Left hindlimb (tissue), 1 donor: ENCODE results near the gene DIS3L2.
"Not testable (repeated sequence)": the region's sequence is repeated elsewhere in the genome, so short reads cannot be mapped to it uniquely, and the experiment has no call there.

ENCODE experiments used
- DNase-seq: peaks from one replicate; pipeline ENCODE4 v3.0.0-alpha.2; 2018

DIS3L2 gene

DNA sequence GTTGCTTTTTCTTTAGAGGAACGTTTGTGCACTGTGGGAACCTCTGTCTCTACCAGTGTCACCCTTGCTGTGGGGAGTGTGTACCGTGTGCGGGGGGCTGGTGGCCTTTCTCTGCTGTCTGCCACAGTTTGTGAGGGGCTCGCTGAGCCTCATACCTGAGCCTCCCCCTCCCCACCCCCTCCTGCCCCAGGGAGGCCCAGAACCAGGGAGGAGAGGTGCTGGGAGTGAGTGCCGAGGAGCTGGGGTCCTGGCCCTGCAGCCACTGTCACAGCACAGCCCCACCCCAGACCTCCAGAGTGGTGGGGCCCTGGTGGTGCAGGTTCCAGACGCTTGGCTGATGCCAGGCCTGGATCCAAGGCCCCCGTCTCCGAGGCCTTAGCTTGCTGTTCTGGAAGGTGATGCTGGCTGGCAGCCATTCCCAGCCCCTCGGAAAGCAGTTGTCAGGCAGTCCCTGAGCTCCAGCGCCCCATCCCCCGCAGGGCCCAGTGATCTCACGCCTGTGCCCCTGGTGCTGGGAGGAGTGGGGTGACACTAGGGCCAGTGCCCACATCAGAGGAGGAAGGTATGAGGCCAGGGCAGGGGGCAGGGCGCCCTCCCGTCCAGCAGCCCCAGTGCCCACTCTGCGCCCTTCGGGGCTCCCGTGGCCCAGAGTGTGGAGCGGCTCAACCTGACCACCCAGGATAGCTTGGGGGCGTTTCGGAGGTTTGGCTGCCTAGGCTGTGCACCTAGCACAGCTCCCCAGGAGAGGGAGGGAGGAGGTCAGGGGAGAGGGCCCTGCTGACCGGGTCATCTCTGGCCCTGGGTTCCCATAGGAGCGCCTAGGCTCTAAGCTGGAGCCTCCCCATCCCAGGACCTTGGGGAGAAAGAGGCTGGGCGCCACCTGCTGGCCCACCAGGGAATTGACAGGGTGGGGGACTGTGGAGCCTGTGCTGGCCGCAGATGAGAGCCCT is 364.1 kb downstream of the DIS3L2 start:
- peak; percentile 40 for DNase-seq

DNA sequence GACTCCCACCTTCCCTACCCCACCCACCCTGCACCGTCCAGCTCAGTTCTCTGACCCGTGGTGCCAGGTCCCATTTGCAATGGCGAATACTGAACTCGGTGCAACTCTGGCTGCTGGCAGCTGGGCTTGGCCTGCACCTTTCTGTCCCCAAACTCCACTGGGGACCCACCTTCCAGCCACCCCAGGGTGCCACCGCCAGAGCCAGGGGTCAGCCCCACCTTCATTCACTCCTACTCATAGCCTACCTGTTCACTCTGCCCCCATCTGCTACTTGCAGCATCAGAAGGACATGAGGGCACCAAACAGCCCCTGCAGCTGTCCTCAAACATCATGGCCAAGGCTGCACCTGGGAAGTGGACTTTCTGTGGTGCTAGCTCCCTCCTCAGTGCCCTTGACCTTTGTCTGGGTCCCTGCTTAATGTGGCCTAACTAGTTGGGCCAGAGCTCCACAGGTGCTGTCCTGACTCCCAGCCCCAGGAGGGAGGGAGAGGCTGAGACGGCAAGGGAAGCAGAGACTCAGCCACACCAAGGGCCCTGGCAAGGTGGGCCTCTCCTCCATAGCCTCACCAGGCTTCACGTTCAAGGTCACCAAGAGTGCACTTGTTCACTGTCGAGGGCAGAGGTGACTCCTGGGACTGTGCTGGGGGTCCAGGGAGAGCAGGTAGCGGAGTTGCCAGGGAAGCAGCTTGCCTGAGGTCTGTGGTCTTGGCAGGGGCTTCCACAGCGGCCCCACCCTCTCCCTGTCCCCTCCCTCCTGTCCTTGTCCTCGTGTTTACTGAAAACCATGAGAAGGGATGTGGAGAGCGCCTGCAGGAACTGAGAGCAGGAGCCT is 365.0 kb downstream of the DIS3L2 start:
- DNase-seq = peak; percentile 30

DNA sequence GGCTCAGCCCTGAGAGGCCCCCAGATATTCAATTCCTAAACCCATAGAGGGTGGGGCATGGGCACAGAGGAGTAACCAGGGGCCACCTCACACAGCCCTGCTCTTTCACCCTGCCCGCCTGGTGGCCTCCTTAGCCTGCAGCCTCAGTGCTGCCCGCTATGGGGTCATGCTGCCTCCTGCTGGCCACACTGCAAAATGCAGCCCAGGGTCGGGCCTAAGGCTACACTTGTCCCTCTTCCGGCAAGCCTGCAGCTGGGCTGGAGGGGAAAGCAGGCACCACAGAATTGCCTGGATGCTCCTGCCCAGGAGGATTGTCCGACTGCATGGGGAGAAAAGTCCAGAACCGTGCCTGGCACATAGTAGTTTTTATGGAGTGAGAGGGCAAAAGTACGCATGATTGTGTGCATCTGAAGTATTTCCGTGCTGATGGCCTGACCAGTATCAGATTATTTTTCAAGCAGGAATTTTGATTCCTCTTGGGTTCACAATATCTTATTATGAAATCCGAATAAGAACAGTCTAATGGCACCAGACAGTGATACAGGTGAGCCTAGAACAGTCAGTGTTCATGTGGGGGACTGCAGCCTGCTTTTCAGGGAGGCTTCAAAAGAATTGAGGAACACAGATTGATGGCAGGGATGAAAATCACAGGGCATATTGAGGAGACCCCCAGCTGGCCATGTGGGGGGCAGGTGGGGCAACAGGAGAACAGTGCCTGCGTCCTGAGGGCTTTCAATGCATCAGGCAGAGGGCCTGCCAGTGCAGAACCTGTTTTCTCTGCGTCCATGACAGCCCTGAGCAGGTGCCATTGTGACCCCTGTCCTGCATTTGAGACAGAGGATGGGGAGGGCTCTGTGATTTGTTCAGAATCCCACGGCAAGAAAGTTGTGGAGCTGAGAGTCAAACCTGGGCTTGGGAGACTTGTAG is 365.9 kb downstream of the DIS3L2 start:
- DNase-seq = peak; percentile 74

DNA sequence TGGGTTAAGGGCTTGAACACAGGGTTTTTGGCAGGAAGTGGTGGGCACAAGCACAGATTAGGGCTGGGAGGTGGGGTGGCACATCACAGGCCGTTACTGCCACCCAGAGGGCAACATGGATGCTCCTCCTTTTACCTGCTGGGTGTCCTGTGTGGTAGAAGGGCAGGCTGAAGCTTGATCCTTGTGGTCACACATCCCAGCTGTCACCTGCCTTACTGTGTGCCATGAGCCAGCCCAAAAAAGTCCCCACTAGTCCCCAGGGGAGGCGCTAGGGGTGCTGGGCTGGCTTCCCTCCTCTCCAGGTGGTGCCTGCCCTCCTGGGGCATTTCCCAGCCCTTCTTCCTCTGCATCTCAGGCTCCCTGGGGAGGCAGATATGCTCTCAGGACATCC is 366.5 kb downstream of the DIS3L2 start:
- peak; percentile 20 for DNase-seq

DNA sequence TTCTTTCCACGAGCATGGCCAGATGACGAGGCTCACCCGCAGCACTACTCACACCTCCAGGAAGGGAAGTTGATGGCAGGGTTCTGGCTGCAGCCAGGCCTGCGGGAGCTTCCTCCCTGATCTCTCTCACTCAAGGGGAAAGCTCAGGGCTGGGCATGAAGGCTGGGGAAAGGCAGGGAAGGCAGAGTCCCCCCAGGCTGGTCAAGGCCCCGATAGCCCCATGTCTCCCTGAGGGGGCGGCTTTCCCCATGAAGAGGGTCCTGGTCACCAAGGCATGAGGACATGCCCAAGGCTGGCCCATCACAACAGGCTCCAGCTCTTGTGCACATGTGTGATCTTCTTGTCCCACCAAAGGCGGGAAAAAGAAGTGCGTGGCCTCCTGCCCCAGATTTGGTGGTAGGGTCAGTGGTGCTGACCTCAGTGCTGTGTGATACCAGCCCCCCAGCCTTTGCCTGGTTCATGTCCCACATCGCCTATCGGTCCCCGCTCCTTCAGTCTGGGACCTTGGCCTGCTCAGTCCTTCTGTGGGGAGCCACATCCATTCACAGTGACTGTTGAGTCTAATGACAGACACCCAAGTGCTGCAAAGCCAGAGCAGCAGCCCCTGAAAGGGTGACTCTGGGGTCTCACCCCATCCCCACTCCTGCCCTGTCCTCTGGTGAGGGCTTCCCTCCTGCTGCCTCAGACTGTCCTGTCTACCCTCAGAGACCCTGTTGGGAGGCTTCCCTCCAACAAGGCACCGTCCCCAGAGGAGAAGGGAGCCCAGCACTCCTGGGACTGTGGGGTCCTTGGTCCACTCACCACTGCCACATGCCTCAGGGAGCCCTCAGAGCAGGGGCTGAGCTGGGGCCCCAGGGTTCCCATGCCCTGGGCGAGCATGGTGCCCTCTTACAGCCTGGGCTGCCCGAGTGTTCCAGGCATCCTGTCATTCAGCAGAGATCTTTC is 367.3 kb downstream of the DIS3L2 start:
- peak; percentile 22 for DNase-seq

DNA sequence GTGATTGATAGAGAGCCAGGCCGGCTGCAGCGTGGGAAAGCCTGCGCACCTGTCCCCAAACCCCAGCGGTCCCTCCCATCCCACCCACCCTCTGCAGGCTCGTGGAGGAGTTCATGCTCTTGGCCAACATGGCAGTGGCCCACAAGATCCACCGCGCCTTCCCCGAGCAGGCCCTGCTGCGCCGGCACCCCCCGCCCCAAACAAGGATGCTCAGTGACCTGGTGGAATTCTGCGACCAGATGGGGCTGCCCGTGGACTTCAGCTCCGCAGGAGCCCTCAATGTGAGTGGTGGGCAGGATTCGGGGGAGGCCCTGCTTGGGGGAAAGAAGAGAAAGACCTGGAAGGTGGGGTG is 368.2 kb downstream of the DIS3L2 start:
- DNase-seq = peak; percentile 15

DNA sequence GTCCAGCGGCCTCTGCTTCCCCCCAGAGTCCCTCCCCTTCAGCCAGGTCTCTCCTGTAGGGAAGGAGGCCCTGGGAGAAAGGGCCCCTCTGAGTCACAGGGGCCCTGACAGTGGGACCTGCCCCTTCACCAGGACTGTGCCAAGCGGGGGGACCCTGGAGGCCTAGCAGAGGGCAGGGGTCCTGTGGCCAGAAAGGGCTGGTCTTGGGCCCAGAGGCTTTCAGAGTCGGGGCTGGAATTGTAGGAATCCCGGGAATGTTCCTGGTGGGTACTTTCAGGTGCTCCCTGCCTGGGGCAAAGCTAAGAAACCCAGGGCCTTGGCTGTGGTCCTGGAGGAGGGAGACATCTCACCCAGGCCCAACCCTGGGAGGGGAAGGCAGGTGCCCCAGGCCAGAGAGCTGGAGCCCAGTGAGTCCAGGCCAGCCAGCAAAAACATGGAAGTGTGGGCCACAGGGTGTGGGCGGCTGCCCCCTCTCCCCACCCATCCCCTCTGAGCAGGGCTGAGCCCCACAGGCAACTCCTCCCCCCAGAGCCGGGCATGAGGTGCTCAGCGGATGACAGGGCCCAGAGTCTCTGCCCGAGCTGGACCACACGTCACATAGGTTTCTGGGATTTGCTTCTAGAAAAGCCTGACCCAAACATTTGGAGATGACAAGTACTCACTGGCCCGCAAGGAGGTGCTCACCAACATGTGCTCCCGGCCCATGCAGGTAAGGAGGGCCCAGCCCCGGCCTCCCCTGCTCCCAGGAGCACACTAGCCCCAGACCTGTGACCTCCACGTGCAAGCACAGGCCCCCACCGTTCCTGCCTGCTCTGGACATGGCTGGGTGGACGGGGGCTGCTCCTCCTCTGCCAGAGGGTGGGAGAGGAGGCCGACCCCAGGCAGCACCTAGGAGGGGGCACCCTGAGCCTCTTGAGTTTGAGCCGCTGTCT is 368.8 kb downstream of the DIS3L2 start:
- peak; percentile 23 for DNase-seq

DNA sequence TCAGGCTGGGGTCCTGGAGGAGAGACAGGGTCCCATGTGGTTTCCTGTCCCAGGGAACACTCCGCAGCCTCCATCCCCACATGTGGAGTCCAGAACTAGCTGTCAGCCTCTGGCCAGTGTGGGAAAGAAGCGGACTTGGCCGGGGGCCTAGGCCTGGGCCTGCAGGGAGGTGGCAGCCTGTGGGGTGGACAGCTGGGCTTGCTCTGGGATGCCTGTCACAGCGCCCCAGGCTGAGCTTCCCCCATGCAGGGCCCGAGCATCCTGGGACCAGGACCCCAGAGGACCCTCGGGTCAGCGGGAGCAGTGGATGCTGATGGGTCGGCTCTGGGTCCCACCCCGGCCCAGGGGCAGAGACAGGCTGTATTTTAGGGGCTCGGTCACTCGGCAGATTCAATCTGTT is 369.5 kb downstream of the DIS3L2 start:
- peak; percentile 49 for DNase-seq

DNA sequence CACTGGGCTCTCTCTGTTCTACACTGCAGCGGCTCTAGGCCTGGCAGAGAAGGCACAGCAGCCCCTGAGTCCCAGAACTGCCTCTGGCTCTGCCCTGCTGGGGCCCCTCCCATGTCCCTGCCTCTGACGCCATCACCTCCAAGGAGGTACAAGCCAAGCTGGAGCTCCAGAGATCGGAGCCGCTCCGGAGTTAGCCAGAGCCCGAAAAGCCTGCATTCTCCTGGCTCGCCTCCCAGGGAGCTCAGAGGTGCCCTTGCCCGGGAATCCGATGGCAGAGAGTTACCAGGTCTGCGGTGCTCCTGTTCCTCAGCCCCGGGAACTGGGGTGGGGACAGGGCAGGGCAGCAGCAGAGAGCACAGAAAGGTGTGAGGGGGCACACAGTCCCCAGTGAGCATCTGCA is 370.1 kb downstream of the DIS3L2 start:
- peak; percentile 16 for DNase-seq

DNA sequence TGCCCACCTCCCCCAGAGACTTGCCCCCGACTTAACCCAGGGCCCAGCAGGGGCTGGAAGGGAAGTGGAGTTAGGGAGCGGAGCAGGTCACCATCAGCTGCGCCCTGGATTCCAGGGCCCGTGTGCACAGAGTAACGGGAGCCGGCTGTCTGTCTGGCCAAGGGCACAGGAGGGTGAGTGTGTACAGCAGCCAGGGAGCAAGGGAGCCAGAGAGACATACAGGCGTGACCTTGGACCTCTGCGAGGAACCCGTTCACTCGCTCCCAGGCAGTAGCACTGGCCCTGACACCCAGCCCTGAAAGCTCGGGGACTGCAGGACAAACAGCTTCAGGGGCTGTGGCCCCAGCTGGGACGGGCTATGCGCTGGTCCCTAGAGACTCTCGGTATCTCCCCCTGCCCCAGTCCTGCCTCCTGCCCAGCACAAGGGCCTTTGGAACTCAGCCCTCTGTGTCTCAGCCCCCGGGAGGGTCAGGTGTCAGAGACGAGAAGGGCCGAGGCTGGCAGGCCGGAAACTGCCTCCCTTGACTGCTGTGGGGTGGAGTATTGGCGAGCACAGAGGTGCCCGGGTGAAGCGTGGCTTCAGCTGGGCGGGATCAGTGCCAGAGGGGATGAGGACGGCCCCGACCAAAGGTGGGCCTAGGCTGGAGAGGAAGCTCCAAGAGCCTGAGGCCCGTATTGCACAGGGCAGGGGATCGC is 370.9 kb downstream of the DIS3L2 start:
- DNase-seq = not testable (repeated sequence)

DNA sequence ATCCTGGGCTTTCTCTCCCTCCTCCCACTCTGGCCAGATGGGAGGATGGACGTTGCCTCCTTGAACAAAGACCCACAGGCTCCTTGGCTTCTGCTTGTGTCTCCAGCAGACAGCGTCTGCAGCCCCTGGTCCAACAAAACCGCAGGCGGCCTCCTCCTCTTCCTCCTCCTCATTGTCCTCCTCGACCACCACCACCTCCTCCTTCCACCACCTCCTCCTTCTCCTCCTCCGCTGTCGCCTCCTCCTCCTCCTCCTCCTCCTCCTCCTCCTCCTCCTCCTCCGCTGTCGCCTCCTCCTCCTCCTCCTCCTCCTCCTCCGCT is 371.4 kb downstream of the DIS3L2 start:
- no peak for DNase-seq

DNA sequence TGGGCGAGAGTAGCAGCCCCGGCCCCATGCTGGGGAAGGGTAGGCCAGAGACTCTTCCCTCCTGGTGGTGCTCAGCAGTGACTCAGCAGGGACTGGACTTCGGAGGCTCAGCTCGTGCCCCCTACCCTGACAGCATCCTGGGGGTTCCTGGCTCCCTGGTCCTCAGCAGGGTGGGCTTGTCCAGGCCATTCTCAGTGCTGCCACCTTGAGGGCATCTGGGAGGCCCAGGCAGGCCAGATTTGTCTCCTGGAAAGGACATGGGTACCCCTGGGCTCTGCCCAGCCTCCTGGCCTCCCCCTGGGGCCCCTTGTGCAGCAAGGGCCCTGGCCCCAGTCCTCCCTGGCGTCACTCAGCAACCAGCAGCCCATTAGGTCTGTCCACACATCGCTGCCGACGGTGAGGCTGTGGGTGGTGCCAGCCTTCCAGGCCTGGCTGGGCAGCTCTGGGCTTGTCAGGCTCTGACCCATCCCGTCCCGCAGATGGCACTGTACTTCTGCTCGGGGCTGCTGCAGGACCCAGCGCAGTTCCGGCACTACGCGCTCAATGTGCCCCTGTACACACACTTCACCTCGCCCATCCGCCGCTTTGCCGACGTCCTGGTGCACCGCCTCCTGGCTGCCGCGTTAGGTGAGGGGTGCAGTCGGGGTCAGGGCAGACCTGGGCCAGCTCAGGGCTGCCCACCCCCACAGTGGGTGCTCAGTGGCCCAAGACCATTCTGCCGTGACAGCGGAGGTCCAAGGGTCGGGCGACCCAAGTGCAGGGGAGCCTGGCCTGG is 372.0 kb downstream of the DIS3L2 start:
- peak; percentile 30 for DNase-seq

DNA sequence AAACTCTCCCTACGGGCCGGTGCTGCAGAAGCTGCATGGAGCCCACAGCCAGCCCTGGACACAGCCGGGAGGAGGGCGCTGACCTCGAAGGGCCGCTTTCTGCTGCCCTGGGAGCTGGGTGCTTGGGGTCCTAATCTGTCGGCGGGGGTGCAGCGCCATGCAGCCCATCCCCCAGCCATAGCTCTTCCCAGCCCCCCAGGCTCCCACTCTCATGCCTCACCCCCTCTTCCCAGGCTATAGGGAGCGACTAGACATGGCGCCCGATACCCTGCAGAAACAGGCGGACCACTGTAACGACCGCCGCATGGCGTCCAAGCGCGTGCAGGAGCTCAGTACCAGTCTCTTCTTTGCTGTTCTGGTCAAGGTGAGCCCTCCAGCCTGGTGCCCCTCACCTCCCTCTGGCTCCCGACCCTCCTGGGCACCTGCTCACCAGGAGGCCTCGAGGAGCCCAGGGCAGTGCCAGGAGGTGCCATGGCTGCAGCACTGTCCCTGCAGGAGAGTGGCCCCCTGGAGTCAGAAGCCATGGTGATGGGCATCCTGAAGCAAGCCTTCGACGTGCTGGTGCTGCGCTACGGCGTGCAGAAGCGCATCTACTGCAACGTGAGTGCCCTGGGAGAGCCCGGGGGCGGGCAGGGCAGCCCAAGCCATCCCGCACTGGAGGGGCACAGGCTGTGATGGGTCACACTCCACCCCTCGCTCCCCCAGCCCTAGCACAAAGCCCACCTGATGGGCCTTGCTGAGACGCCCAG is 372.8 kb downstream of the DIS3L2 start:
- DNase-seq = peak; percentile 16

DNA sequence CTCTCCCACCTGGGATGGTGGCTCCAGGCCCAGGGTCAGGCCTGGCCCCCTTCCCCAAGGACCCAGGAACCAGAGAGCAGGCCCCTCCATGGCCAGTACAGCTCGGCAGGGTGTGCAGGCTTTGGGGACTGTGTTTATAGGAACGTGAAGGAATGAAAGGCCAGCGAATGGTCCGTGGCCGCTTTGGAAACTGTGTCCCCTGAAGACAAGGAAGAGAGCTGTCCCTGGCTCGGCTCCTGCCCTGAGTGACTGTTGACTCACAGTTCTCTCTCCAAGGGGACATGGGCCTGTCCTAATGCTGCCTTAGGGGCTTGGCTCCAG is 373.3 kb downstream of the DIS3L2 start:
- DNase-seq = not testable (repeated sequence)

DNA sequence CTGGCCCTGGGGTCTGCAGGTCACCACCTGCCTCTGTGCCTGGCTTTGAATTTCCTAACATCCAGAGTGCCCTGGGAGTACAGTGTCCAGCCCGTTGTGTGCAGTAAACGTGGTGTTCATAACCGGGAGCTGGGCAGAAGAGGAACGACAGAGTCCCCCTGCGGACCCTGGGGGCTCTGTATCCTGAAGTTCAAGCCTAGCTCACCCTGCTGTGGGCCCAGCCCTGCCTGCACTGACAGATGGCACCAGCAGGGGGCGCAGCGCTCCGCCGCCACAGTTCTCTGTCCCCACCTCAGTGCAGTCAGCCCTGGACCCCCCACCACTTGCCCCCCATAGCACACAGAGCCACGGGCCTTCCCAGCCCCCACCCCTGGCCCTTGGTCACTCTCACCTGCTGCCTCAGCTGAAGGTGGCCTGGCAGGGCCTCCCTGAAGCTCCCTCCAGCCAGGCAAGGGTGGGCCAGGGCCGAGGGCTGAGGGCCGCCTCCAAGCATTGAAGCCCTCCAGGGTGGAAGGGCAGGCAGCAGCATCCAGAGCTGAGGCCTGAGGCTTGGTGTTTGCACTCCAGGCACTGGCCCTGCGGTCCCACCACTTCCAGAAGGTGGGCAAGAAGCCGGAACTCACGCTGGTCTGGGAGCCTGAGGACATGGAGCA is 373.8 kb downstream of the DIS3L2 start:
- DNase-seq = peak; percentile 27

DNA sequence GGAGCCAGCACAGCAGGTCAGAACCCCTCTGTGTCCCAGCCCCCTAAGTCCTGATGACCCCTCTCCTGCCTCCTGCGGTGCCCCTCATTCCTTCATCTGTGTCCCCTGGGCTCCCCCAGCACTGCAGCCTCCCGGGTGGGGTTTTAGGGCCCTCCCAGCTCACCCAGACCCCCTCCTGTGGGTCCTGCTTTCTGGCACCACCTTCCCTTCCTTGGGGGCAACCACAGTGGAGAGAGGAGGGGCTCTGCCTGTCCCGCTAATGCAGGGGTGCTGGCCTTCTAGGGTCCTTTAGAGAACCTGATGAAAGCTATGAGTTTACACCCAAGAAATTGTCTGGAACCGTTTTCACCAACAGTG is 374.3 kb downstream of the DIS3L2 start:
- DNase-seq = peak; percentile 26

DNA sequence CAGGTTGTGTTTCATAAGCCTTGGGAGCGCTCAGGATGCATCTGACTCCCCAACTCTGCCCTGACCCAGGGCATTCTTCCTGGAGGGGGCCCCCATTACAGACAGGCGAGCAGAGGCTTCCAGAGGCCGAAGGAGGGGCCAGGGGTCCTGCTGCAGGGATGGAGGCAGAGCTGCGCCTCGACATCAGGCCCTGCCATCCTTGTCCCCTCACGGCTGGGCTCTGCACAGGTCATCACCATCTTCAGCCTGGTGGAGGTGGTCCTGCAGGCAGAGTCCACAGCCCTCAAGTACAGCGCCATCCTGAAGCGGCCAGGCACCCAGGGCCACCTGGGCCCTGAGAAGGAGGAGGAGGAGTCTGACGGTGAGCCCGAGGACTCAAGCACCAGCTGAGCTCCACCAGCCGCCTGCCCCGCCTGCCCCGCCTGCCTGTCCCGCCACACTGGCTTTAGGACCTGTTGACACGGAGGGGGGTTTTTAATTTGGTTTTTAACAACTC is 374.8 kb downstream of the DIS3L2 start:
- peak; percentile 13 for DNase-seq
